HG03558 (cell line): ENCODE results near the gene THAP7.

ENCODE experiments used
- ATAC-seq: cut with Tn5 transposase; IDR thresholded peaks from one replicate; pipeline ENCODE4 v1.9.1; 2021; ENCODE audit warnings: moderate number of reproducible peaks; ENCODE audit not compliant: unreplicated experiment; ENCODE audit errors: extremely low read depth

The THAP7 gene

DNA sequence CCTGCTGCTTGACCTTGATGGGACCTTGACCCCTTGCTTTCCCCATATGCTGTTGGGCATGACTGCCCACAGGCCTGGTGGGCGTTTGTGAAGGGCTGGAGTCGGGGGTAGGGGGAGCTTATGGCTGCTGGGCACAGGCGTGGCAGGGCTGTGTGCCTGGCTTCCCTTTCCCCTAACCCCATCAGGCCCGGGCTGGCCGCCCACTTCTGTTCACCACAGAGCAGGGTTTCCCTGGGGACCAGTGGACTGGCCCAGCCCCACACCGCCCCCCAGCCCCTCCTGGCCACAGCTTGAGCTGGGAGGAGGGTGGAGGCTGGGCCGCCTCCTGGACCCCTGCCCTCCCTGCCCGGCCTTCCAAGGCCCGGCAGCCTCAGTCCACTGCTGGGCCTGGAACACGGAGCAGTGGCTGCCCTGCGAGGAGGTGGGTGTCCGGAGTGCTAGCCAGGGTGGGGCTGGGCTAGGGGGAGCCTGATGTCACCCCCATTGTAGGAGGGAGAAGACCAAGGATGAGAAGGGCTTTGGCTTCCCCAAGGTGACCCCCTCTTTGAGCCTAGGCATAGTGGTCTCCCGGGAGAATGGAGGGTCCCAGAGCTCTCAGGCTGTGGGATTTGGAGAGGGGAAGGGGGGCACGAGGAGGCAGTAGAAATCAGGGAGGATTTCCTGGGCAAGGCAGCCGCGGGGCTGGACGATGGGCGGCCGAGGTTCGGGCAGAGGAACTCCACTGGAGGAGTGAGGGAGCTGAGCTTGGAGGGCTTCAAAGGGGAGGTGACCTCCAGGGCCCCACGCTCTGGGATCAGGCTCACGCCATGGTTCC is 34.8 kb downstream of the THAP7 start, which contains the start of gene AIFM3:
Gene AIFM3 (plus strand): TSS at position 373 of the 814 bp plus-strand sequence. CDS start 690 bp downstream, outside the sequence.
- no peak for ATAC-seq

- ATAC-seq, result no peak
Observed at GRCh38 chr22:20965888-20966855, 35.7 kb downstream of the THAP7 start.

- ATAC-seq, result no peak
Observed at GRCh38 chr22:20965104-20965887, 36.6 kb downstream of the THAP7 start.

- ATAC-seq, result no peak
Observed at GRCh38 chr22:20964799-20965103, 37.2 kb downstream of the THAP7 start.

- no peak for ATAC-seq
Observed at GRCh38 chr22:20964090-20964798, 37.7 kb downstream of the THAP7 start.

GRCh38 chr22:20963201-20964052 is 38.5 kb downstream of the THAP7 start:
- ATAC-seq, result no peak

- no peak for ATAC-seq
Observed at GRCh38 chr22:20962491-20962945, 39.4 kb downstream of the THAP7 start.

DNA sequence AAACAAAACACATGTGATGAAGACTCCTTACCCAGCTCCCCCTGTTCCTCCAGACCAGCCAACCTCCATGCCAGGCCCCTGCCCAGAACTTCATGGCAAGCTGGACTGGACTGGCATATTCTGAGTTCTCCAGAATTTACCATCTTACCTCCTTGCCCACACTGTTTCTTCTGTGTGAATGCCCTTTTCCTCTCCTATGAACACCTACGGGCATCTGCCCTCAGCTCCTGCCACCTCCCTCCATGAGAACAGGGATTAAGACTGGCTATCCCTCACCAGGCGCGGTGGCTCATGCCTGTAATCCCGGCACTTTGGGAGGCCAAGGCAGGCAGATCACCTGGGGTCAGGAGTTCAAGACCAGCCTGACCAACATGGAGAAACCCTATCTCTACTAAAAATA is 41.3 kb downstream of the THAP7 start:
- no peak for ATAC-seq

DNA sequence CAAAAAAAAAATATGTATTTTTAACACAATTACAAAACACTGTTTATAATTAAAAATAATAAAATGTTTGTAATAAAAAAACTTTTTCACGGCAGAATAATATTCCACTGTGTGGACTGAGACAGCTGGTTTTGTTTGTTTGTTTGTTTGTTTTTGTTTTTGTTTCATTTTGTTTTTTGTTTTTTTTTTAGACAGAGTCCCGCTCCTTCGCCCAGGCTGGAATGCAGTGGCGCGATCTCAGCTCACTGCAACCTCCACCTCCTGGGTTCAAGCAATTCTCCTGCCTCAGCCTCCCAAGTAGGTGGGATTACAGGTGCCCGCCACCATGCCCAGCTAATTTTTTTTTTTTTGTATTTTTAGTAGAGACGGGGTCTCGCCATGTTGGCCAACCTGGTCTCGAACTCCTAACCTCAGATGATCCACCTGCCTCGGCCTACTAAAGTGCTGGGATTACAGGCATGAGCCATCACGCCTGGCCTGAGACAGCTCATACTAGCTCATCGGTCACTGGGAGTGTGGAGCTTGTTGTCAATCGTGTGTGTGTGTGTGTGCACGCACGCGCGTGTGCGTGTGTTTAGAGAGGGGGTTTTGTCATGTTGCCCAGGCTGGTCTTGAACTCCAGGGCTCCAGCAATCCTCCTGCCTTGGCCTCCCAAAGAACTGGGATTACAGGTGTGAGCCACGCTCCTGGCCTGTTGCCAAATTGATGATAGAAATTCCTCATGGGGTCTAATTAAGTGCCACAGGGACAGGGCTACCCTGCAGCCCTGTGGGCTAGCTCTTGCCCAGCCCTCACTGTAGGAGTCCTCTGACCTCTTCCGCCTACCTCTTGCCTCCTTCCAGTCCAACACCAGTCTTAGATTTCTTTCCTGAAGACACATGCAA is 42.1 kb downstream of the THAP7 start:
- no peak for ATAC-seq

DNA sequence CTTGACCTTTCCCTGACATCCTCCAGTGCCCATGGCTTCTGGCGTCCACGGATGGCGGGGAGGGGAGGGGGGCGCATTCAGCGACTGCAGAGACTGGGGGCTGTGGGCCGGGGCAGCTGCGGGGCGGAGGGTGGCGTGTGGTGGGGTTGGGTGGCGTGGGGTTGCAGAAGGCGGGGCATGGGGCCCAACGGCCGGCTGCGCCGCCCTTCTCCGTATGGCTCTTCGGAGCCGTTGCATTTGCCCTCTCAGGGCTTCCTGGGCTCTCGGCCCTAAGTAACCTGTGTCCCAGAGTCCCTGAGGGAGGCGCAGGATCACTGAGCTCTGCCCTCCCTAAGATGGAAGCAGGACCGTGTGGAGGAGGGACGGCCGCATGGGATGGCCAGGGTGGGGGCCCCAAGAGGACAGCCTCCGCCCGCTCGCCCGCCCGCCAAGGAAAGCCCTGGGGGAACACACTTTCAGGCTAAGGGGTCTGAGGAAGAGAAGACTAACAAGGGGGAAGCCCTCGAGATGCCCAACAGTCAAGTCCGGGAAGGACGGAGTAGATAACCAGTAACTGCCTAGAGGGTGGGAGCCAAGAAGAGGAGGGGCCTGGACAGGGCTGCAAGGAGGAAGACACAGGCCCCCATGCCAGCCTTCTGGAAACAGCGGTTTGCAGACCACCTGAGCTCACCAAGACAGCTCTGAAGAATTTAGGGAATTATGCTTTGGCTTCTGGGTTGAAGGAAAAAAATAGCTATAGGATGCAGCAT is 44.1 kb downstream of the THAP7 start:
- no peak for ATAC-seq

DNA sequence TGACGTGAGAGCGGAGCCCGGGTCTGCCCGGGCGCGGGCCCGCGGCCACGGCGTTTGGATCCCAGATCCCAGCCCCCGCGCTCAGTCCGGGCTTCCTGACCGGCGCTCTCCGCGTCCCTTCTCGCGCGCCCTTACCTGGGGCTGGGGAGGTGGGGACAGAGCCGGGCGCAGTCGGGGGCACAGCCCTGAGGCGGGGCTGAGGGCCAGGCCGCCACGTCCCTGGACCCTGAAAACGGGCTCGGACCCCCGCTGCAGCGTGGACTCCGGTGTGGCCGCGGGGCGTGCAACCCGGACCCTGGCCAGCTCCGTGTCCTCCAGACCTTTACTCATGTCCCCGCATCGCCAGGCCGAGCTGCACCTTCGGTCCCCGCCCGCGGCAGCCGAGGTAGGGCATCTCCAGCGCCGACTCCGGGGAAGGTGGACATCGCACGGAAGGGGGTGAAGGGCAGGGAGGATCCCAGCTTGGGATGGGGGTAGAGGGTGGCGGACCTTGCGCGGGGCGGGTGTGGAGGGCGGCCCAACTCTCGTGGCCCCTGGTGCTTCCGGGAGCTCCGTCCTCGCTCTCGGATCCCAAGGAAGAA is 44.7 kb downstream of the THAP7 start:
- ATAC-seq, result no peak

DNA sequence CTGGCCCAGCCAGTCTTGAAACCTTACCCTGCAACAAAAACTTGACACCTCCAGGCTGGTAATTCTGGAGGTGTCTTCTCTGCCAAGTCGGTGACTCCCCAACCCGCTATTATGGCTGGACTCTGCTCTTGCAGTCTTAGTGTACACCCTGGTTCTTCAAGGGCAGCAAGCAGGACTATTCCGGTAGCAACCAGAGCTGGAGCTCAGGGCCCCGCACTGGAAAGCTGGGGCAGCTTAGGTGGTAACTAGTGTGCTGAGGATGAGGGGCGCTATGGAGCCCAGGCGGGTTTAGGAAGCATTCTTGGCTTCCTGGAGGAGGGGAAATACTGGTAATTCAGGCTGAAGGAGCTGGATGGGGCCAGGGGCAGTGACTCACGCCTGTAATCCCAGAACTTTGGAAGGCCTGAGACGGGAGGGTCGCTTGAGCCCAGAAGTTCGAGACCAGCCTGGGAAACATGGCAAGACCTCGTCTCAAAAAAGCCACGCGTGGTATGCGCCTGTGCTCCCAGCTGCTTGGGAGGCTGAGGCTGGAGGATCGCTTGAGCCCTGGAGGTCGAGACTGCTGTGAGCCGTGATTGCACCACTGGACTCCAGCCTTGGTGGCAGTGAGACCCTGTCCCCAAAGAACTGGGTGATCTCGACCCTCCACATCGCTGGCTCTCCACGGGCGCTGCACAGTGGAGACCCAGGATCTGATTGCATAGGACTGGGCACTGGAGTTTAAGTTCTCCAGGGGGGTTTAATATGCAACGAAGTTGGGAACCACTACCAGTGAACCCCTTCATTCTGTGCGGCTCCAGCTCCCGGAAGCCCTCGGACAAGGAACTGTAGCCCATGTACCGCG is 45.4 kb downstream of the THAP7 start:
- no peak for ATAC-seq

DNA sequence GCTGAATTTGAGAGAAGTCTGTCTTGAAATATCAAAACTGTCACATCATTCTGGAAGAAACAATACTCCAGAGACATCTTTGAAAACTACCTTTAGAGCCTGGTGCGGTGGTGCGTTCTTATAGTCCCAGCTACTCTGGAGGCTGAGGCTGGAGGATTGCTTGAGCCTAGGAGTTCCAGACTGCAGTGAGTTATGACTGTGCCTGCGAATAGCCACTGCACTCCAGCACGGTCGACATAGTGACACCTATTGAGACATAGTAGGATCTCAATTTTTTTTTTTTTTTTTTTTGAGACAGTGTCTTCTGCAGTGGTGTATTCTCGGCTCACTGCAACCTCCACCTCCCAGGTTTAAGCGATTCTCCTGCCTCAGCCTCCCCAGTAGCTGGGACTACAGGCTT is 46.4 kb downstream of the THAP7 start:
- ATAC-seq, result no peak

DNA sequence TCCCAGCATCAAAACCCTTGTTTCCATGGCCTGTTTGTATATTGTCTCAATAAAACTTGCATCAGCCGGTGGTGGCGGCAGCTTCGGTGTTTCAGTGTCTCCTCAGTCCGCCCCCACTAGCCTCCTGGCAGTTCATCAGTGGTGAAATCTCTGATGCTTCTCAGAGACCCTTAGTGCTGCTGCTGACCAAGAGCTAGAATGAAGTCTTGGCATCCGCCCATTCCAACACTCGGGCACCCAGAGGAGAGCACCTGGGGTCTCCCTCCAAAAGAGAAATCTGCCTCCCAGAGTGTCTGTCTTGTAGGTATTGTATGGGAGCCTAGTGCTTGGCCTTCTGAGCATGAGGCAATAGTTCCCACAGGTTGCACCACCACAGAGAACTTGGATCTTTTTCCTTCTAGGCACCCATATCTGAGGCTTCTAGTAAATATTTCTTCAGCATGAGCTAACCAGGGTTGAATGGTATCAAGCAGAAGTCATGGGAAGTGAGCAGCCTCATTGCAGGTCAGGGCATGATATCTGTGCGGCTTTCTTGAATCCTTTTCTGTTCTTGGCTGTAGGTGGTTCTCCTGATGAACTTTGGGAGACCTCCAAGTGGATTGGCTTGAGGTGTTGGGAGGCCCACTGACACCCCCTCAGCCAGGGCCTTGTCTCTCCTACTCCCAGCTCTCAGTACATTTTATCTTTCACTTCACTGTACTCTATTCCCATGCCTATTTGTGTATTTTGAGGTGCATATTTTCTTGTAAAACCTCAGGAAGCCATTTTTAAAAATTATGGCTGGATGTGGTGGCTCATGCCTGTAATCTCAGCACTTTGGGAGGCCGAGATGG is 48.0 kb downstream of the THAP7 start:
- no peak for ATAC-seq

GRCh38 chr22:20953342-20953608 is 48.6 kb downstream of the THAP7 start:
- no peak for ATAC-seq
